Endodermal cell (in vitro differentiated cells): ENCODE measurements around the gene F7. TPM values are rescaled to one million over a fixed set of nuclear protein-coding genes. Genes with fewer than 3 reads are reported as not detected.
A peak's percentile ranks its signal among the peaks of the same experiment; 100 is the strongest.

Experiments
- DNase-seq: peaks from one replicate; pipeline ENCODE4 v3.0.0-alpha.2; 2017
- H3K27ac ChIP-seq: 2 replicates; pipeline ENCODE4 v1.5.1; 2013; ENCODE audit warnings: mild to moderate bottlenecking, low read depth, low read length, moderate library complexity
- H3K27me3 ChIP-seq: 2 replicates; pipeline ENCODE4 v1.6.1; 2013; ENCODE audit warnings: mild to moderate bottlenecking, low read length, moderate library complexity; ENCODE audit not compliant: insufficient read depth, control insufficient read depth, poor library complexity, severe bottlenecking
- H3K36me3 ChIP-seq: 2 replicates; pipeline ENCODE4 v1.7.0; 2013; ENCODE audit warnings: mild to moderate bottlenecking, low read length, moderate library complexity; ENCODE audit not compliant: control insufficient read depth, insufficient read depth
- H3K4me1 ChIP-seq: one replicate; pipeline ENCODE4 v1.7.0; 2013; ENCODE audit warnings: low read length; ENCODE audit not compliant: control insufficient read depth, insufficient read depth
- H3K4me3 ChIP-seq: 2 replicates; pipeline ENCODE4 v1.5.1; 2013; ENCODE audit warnings: mild to moderate bottlenecking, low read length, moderate library complexity
- H3K9ac ChIP-seq: 2 replicates; pipeline ENCODE4 v1.6.1; 2013; ENCODE audit warnings: mild to moderate bottlenecking, low read length, moderate library complexity; ENCODE audit not compliant: poor library complexity, severe bottlenecking; ENCODE audit errors: extremely low read depth
- H3K9me3 ChIP-seq: 2 replicates; pipeline ENCODE4 v1.6.1; 2013; ENCODE audit warnings: mild to moderate bottlenecking, low read length, moderate library complexity; ENCODE audit not compliant: control insufficient read depth
- H3K27ac Mint-ChIP-seq: 2 replicates; pipeline ENCODE4 v1.8.0; 2020; ENCODE audit warnings: mixed read lengths
- H3K27me3 Mint-ChIP-seq: 2 replicates; pipeline ENCODE4 v1.8.0; 2021; ENCODE audit warnings: mild to moderate bottlenecking, mixed read lengths; ENCODE audit not compliant: insufficient read depth
- H3K36me3 Mint-ChIP-seq: 2 replicates; pipeline ENCODE4 v1.8.0; 2020; ENCODE audit warnings: low read depth, mixed read lengths
- H3K4me1 Mint-ChIP-seq: 2 replicates; pipeline ENCODE4 v1.8.0; 2020; ENCODE audit warnings: mixed read lengths
- H3K4me3 Mint-ChIP-seq: 2 replicates; pipeline ENCODE4 v1.8.0; 2020; ENCODE audit warnings: mild to moderate bottlenecking, moderate library complexity, mixed read lengths
- H3K9me3 Mint-ChIP-seq: 2 replicates; pipeline ENCODE4 v1.8.0; 2020; ENCODE audit warnings: mild to moderate bottlenecking, mixed read lengths
- WGBS, 2 experiments: methylation state at CpG; one replicate each; pipeline versions ENCODE4 v1.1.5 to v1.1.7; 2013; ENCODE audit warnings: missing lambda C conversion rate in 2 of 2, mixed read lengths in 1 of 2; ENCODE audit not compliant: insufficient coverage in 1 of 2, insufficient read length in 1 of 2; 5-methylcytosine and 5-hydroxymethylcytosine counted together
- total RNA-seq, 2 donors: library from RNA; stranded (reverse); fragmentation: NEBNext Ultra II Directional in 1 of 2; extraction: Animal tissue kit (Norgen Biotek cat#: 25700) in 1 of 2; gene quantifications; 2 replicates in 1 of 2; 3 replicates in 1 of 2; pipeline ENCODE4 v1.2.1, GENCODE V29; 2021
- TF ChIP-seq, protein P1 (sequence below): fragments of 200-600 bp; sonication (generic); conservative IDR thresholded peaks from 2 replicates; pipeline ENCODE4 v1.5.0; 2021; ENCODE audit warnings: antibody characterized with exemption, mild to moderate bottlenecking

F7 gene
- total RNA-seq, 2 donors from 2014 or later: 4.7 to 6.4 TPM

DNA sequence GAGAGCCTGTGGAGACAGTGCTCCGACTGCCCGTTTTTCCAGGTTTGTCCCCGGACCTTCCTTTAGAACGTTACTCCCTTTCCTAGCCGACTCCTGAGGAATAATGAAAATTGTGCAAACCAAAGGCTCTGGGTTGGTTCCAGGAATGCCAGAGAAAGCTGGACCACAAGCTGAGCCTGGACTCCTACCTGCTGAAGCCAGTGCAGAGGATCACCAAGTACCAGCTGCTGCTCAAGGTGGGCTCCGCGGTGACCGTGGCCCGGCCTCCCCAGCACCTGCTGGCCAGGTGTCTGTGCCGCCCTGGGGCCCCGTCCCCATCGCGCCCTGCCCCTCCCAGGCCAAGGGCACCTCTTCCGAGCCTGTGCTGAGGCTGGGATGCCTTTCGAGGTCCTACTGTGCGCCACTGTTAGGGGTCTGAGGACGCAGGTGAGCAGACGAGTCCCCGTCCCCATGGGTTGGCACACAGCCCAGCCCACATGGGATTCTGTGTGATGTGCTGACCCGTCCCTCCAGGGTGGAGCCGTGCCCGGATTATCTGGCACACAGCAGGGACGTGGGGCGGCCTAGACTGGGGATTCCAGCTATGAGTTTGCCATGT lies 20.5 kb upstream of the F7 start:
- Mint-ChIP-seq H3K4me3 (no peak overlapping the region), H3K4me1 (peaks cover 2% of the 10 kb centered on the region), H3K27me3 (no peaks in the 10 kb centered on the region), H3K36me3 (peaks cover 18% of the 10 kb centered on the region), H3K9me3 (no peaks in the 10 kb centered on the region), H3K27ac (no peak overlapping the region)
- Histone ChIP-seq H3K27me3 (no peaks in the 10 kb centered on the region), H3K27ac (no peak overlapping the region), H3K9me3 (no peaks in the 10 kb centered on the region), H3K4me1 (no peaks in the 10 kb centered on the region), H3K9ac (no peak overlapping the region), H3K36me3 (no peaks in the 10 kb centered on the region), H3K4me3 (no peak overlapping the region)
- no peak for DNase-seq
- TF ChIP-seq, protein P1, sequence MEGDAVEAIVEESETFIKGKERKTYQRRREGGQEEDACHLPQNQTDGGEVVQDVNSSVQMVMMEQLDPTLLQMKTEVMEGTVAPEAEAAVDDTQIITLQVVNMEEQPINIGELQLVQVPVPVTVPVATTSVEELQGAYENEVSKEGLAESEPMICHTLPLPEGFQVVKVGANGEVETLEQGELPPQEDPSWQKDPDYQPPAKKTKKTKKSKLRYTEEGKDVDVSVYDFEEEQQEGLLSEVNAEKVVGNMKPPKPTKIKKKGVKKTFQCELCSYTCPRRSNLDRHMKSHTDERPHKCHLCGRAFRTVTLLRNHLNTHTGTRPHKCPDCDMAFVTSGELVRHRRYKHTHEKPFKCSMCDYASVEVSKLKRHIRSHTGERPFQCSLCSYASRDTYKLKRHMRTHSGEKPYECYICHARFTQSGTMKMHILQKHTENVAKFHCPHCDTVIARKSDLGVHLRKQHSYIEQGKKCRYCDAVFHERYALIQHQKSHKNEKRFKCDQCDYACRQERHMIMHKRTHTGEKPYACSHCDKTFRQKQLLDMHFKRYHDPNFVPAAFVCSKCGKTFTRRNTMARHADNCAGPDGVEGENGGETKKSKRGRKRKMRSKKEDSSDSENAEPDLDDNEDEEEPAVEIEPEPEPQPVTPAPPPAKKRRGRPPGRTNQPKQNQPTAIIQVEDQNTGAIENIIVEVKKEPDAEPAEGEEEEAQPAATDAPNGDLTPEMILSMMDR: no peak
- WGBS, 2 experiments: 87 to 91% methylated on average over 19 to 24 of the region's 24 CpGs

DNA sequence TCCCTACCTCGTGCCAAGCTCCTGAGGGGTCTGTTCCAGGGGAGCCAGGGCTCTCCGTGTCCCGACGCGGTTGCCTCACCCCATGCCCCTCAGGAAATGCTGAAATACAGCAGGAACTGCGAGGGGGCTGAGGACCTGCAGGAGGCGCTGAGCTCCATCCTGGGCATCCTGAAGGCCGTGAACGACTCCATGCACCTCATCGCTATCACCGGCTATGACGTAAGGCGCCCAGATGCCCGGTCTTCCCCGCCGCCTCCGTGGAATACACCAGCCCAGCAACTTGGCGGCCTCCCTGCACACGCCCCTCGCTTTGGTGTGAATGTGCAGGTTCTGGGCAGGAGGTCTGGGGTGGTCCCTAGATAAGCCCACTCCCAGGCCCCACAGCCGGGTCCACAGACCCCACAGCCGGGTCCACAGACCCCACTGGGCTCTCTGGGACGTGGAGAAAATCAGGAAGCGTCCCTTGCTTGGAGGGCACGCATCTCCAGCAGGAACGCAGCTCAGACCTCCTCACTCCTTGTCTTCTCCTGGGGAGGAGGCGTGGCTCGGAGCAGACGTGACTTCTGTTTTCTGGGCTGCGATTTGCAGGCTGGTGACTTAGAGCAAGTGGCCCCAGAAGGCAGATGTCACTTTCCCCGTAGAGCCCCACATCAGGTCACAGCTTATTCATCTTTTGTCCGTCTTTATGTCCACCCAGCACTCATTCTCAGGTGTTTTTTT lies 19.4 kb upstream of the F7 start:
- H3K36me3 ChIP-seq: no peaks in the 10 kb centered on the region
- TF ChIP-seq, protein P1: peak; percentile 69
- 87 to 89% methylated on average over 19 to 32 of the region's 32 CpGs for WGBS, 2 experiments
- DNase-seq: peak; percentile 76
- H3K4me3 ChIP-seq: no peak overlapping the region
- H3K4me1 ChIP-seq: no peaks in the 10 kb centered on the region
- Mint-ChIP-seq H3K9me3 (no peaks in the 10 kb centered on the region), H3K4me3 (no peak overlapping the region), H3K36me3 (peaks cover 25% of the 10 kb centered on the region), H3K4me1 (peaks cover 8% of the 10 kb centered on the region), H3K27ac (no peak overlapping the region), H3K27me3 (peaks cover 2% of the 10 kb centered on the region)
- no peaks in the 10 kb centered on the region for H3K27me3 ChIP-seq
- H3K9me3 ChIP-seq: no peaks in the 10 kb centered on the region
- H3K27ac ChIP-seq: no peak overlapping the region
- no peak overlapping the region for H3K9ac ChIP-seq

DNA sequence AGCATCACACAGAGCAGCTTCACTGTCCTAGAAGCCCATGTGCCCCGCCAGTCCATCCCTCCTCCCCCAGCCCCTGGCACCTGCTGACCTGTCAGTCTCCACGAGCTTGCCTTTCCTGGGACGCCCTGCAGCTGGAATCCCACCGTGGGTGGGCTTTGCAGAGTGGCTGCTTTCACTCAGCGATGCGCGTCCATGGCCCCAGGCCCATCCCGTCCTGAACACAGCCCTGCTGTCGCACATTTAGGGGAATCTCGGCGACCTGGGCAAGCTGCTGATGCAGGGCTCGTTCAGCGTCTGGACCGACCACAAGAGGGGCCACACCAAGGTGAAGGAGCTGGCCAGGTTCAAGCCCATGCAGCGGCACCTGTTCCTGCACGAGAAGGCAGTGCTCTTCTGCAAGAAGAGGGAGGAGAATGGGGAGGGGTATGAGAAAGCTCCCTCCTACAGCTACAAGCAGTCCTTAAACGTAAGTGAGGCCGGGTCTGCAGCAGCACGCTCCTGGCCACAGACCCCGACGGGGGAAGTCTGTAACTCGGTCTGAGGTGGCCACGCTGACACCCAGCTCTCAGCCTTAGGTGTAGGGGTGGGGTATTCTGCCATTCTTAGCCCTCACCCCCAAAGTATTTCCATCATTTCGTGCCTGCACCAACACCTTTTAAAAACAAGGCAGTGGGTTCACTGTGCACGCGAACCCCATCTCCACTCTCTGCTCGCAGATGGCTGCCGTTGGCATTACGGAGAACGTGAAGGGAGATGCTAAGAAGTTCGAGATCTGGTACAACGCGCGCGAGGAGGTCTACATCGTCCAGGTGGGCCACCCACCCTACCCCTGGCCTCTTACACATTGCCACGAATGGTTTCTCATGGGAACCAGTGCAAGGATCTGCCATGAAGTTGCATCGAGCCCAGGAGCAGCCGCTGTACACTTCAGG lies 18.3 kb upstream of the F7 start:
- TF ChIP-seq, protein P1: no peak

More for the DNA sequence above, 18.3 kb upstream of the F7 start:
- no peak overlapping the region for H3K27ac ChIP-seq
- peaks cover 8% of the 10 kb centered on the region for H3K4me1 Mint-ChIP-seq
- DNase-seq: no peak
- no peak overlapping the region for H3K9ac ChIP-seq
- no peaks in the 10 kb centered on the region for H3K9me3 ChIP-seq
- H3K27me3 Mint-ChIP-seq: peaks cover 2% of the 10 kb centered on the region
- 92 to 93% methylated on average over 25 to 39 of the region's 39 CpGs for WGBS, 2 experiments
- no peak overlapping the region for H3K4me3 ChIP-seq
- no peaks in the 10 kb centered on the region for H3K4me1 ChIP-seq
- no peaks in the 10 kb centered on the region for H3K36me3 ChIP-seq
- H3K9me3 Mint-ChIP-seq: no peaks in the 10 kb centered on the region
- H3K4me3 Mint-ChIP-seq: no peak overlapping the region
- no peak overlapping the region for H3K27ac Mint-ChIP-seq
- peaks cover 23% of the 10 kb centered on the region for H3K36me3 Mint-ChIP-seq
- H3K27me3 ChIP-seq: no peaks in the 10 kb centered on the region
